Measurements from ENCODE around the gene MAGEA6. TPM values are rescaled to one million over a fixed set of nuclear protein-coding genes. Genes with fewer than 3 reads are reported as not detected.
"Not testable (repeated sequence)": the region's sequence is repeated elsewhere in the genome, so short reads cannot be mapped to it uniquely, and the experiment has no call there.

The MAGEA6 gene
- total RNA-seq, 1 donor from 2014 or later, result not detected

- no peak for ATAC-seq
- TF ChIP-seq CTCF (IDR thresholded peaks at IDR 0.05), result no peak
- intact Hi-C loops (cut with DNase I), result no loop called here
- no peak for DNase-seq
- Histone ChIP-seq H3K27ac (no peak overlapping the region), H3K27me3 (ENCODE audit: low read depth) (no peaks in the 10 kb centered on the region), H3K9me3 (no peaks in the 10 kb centered on the region), H3K4me1 (no peaks in the 10 kb centered on the region), H3K4me3 (no peak overlapping the region), H3K36me3 (no peaks in the 10 kb centered on the region)
These were observed 43.7 kb upstream of the MAGEA6 start for GRCh38 chrX:152813206-152813605.

GRCh38 chrX:152810403-152810802, 40.9 kb upstream of the MAGEA6 start:
- Histone ChIP-seq H3K4me3 (no peak overlapping the region), H3K36me3 (no peaks in the 10 kb centered on the region), H3K27me3 (ENCODE audit: low read depth) (no peaks in the 10 kb centered on the region), H3K27ac (no peak overlapping the region), H3K4me1 (no peaks in the 10 kb centered on the region), H3K9me3 (no peaks in the 10 kb centered on the region)
- TF ChIP-seq CTCF (IDR thresholded peaks at IDR 0.05), result no peak
- ATAC-seq, result no peak
- intact Hi-C loops (cut with DNase I), result no loop called here
- no peak for DNase-seq

- ATAC-seq (no peak), DNase-seq (no peak)
- Histone ChIP-seq H3K9me3 (no peaks in the 10 kb centered on the region), H3K27me3 (ENCODE audit: low read depth) (no peaks in the 10 kb centered on the region), H3K36me3 (no peaks in the 10 kb centered on the region), H3K4me3 (no peak overlapping the region), H3K27ac (no peak overlapping the region), H3K4me1 (no peaks in the 10 kb centered on the region)
- no peak for TF ChIP-seq CTCF (IDR thresholded peaks at IDR 0.05)
- intact Hi-C loops (cut with DNase I), result no loop called here
These were observed 36.5 kb upstream of the MAGEA6 start for GRCh38 chrX:152806035-152806434.

DNA sequence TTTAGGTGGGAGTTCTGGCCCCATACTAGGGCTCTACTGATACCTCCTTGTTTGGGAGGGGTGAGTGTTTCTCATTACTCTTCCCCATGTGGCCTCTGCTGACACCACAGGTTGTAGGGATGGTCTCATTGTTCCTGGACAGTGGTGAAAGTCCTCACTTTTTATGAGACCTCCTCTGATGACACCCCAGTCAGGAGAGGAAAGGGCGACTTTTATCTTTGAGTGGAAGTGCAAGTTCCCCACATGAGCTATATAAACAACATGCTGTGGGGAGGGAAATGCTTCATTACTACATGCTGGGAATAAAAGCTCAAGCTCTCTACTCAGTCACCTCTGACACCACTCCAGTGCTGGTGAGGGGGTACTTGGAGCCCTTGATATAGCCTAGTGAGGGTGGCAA, 29.5 kb upstream of the MAGEA6 start:
- H3K36me3 ChIP-seq, result no peaks in the 10 kb centered on the region
- intact Hi-C loops (cut with DNase I), result no loop called here
- DNase-seq (no peak), ATAC-seq (no peak)
- no peak overlapping the region for H3K4me3 ChIP-seq
- no peaks in the 10 kb centered on the region for H3K27me3 ChIP-seq (ENCODE audit: low read depth)
- H3K27ac ChIP-seq, result no peak overlapping the region
- H3K9me3 ChIP-seq, result no peaks in the 10 kb centered on the region
- no peak for TF ChIP-seq CTCF (IDR thresholded peaks at IDR 0.05)
- no peaks in the 10 kb centered on the region for H3K4me1 ChIP-seq

GRCh38 chrX:152787062-152787461, 17.6 kb upstream of the MAGEA6 start:
- H3K4me1 ChIP-seq; H3K9me3 ChIP-seq; DNase-seq; H3K4me3 ChIP-seq; H3K36me3 ChIP-seq; intact Hi-C loops (cut with DNase I); H3K27me3 ChIP-seq (ENCODE audit: low read depth); ATAC-seq; H3K27ac ChIP-seq: not testable (repeated sequence)

DNA sequence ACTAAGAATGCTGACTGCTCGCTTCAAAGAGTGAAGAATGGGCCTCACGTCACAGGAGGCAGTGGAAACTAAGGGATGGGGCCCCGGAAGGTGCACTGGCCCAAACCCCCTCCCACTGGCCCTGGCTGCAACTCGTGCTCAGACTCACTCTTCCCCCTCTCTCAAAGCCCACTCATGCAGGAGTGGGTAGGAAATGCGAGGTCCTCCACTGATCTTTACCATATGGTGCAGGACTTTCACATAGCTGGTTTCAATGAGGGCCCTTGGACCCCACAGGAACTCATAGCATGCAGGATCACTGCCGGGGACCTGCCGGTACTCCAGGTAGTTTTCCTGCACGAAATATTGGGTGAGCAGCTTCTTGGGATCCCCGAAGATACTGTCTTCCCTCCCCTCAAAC, 2.9 kb downstream of the MAGEA6 start:
- H3K4me3 ChIP-seq; H3K4me1 ChIP-seq; intact Hi-C loops (cut with DNase I); H3K27ac ChIP-seq; ATAC-seq; DNase-seq; H3K36me3 ChIP-seq; H3K27me3 ChIP-seq (ENCODE audit: low read depth); H3K9me3 ChIP-seq: not testable (repeated sequence)

DNA sequence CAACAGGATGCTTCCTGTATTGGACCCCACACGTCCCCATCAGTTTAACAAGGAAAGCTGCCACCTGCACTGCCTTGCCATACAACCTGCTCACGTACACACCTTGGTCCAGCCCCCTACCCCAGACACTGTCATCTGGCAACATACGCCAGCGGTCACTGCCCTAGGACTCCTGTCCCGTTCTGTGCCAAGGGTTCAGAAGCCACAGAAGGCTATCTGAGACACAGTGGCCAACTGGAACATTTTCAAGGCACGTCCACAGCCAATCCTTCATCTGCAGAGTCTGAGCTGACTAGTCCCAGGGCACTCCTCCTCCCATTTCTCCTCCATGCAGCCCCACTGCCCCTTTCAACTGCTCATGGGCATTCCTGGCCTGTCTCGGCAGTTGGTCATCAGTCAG, 7.9 kb downstream of the MAGEA6 start:
- not testable (repeated sequence) for H3K4me1 ChIP-seq, ATAC-seq

DNA sequence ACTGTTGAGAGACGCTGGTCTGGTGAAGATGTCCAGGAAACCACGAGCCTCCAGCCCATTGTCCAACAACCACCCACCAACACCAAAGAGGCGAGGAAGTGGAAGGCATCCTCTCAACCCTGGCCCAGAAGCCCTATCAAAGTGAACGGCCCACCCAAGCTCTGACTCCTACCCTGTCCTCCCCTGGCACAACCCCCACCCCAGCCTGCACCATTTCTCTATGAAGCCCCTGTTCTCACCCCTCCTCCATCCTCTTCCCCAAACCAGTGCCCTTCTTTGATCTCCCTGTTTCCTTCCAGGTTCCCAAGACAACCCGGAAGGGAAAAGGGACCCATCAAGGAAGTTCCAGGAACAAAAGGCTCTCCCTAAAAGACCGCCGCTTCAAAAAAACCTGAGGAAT, 9.9 kb downstream of the MAGEA6 start:
- H3K4me3 ChIP-seq; H3K27ac ChIP-seq; H3K27me3 ChIP-seq (ENCODE audit: low read depth); H3K9me3 ChIP-seq; H3K36me3 ChIP-seq; ATAC-seq; intact Hi-C loops (cut with DNase I); H3K4me1 ChIP-seq; DNase-seq: not testable (repeated sequence)

More for the DNA sequence above, 7.9 kb downstream of the MAGEA6 start:
- H3K4me3 ChIP-seq; H3K27ac ChIP-seq; H3K27me3 ChIP-seq (ENCODE audit: low read depth); DNase-seq; intact Hi-C loops (cut with DNase I); H3K36me3 ChIP-seq; H3K9me3 ChIP-seq: not testable (repeated sequence)

GRCh38 chrX:152758918-152759317, 10.6 kb downstream of the MAGEA6 start, which contains the start of gene CSAG3:
Gene CSAG3, plus strand, starts transcription at chrX:152759218.
- H3K9me3 ChIP-seq; H3K27me3 ChIP-seq (ENCODE audit: low read depth); H3K4me3 ChIP-seq; ATAC-seq; intact Hi-C loops (cut with DNase I); H3K27ac ChIP-seq; H3K4me1 ChIP-seq; DNase-seq; H3K36me3 ChIP-seq: not testable (repeated sequence)

DNA sequence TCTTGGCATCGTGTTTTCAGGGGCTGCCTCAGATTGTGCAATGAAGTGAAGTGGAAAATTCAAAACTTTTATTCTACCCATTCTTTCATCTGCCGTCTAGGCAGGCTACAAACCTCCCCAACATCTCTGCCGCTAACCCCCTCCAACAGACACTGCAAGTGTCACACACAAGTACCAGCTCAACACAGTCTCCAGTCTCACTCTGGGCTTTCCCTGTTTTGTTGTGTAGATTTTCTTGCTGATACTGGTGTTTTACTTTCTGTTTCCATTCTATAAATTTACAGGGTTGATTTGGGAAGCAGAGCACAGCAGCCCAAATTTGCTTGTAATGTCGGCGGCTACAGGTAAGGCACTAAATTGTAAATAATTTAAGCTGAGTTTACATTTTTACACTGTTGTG, 14.6 kb downstream of the MAGEA6 start:
- H3K4me1 ChIP-seq; intact Hi-C loops (cut with DNase I); H3K27ac ChIP-seq; DNase-seq; H3K4me3 ChIP-seq; H3K9me3 ChIP-seq; H3K36me3 ChIP-seq; ATAC-seq; H3K27me3 ChIP-seq (ENCODE audit: low read depth): not testable (repeated sequence)

Measured in lower lobe of right lung (tissue), 2 donors.